GM21360 (cell line): Measurements from ENCODE around the gene UBE2D1.
A peak's percentile ranks its signal among the peaks of the same experiment; 100 is the strongest.

ENCODE experiments used
- ATAC-seq: cut with Tn5 transposase; IDR thresholded peaks from one replicate; pipeline ENCODE4 v1.9.1; 2021; ENCODE audit warnings: mild to moderate bottlenecking, moderate library complexity; ENCODE audit not compliant: unreplicated experiment

UBE2D1 gene

GRCh38 chr10:58334817-58335305 is at the start of gene UBE2D1:
Gene UBE2D1, plus strand, starts transcription at chr10:58335006. Its CDS starts 196 bp downstream, at chr10:58335202.
- peak; percentile 96 for ATAC-seq

GRCh38 chr10:58291538-58292174 is 43.1 kb upstream of the UBE2D1 start:
- peak; percentile 86 for ATAC-seq

GRCh38 chr10:58293989-58294388 is 40.8 kb upstream of the UBE2D1 start:
- ATAC-seq, result no peak

GRCh38 chr10:58299580-58299979 is 35.2 kb upstream of the UBE2D1 start:
- peak; percentile 97 for ATAC-seq

GRCh38 chr10:58300676-58301075 is 34.1 kb upstream of the UBE2D1 start:
- ATAC-seq, result no peak

DNA sequence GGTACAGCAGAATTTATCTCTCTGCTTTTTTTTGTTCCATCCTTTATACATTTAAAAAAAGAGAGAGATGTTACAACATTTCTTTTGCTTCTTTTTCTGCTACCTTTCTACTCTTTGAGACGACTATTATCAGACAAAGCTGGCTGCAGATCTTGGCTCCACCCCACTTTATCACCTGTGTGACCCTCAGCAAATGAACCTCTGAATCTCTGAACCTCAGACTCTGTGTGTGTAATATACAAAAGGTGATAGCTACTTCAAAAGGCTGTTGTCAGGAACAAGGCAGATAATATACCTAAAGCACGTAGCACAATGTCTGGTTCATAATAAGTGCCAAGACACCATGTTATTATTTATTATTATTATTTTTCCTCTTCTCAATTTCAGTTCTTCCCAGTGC is 32.6 kb upstream of the UBE2D1 start:
- ATAC-seq, result no peak

- no peak for ATAC-seq
These were observed 30.6 kb upstream of the UBE2D1 start for GRCh38 chr10:58304099-58304633.

GRCh38 chr10:58305821-58306220 is 29.0 kb upstream of the UBE2D1 start:
- no peak for ATAC-seq

DNA sequence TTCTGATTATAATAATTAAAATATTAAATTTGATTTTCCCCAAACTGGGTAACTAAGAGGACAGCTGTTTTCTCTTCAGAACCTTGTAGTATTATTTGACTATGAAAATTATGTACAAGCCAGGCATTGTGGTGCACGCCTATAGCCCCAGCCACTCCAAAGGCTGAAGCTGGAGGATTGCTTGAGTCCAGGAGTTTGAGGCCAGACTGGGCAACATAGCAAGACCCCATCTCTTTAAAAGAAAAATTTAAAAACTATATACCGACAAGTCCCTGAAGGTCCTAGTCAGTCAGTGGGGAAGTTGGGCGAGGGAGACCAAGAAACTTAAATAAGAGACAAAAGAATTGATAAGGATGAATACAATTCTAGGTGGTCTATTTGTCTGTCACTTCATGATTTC is 27.1 kb upstream of the UBE2D1 start:
- ATAC-seq, result no peak

DNA sequence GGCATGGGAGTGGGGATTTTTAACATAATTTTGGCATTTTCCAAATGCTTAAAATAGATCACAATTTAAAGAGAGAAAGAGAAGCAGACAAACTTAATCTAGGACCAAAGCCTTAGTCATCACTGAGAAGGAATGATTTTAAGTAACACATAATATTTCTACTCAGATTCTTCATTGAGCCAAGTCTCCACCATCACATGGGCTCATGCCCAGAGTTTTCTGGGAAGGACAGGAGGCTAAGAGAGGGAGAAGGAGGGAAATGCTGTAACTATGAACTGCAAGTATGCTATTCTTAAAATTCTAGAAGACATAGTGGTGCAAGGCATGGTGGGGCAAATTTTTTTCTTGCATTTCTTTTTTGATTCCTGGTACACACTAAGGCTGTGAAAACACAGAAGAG is 23.8 kb upstream of the UBE2D1 start:
- no peak for ATAC-seq

- ATAC-seq, result no peak
These were observed 17.9 kb upstream of the UBE2D1 start for GRCh38 chr10:58316874-58317273.

GRCh38 chr10:58318346-58318745 is 16.5 kb upstream of the UBE2D1 start:
- no peak for ATAC-seq

- ATAC-seq, result no peak
These were observed 15.2 kb upstream of the UBE2D1 start for GRCh38 chr10:58319599-58319998.

GRCh38 chr10:58320351-58321049 is 14.3 kb upstream of the UBE2D1 start:
- ATAC-seq, result no peak

GRCh38 chr10:58322072-58322834 is 12.6 kb upstream of the UBE2D1 start:
- peak; percentile 93 for ATAC-seq

GRCh38 chr10:58322835-58323209 is 12.0 kb upstream of the UBE2D1 start:
- peak; percentile 16 for ATAC-seq

- no peak for ATAC-seq
These were observed 7.8 kb upstream of the UBE2D1 start for GRCh38 chr10:58326967-58327381.

DNA sequence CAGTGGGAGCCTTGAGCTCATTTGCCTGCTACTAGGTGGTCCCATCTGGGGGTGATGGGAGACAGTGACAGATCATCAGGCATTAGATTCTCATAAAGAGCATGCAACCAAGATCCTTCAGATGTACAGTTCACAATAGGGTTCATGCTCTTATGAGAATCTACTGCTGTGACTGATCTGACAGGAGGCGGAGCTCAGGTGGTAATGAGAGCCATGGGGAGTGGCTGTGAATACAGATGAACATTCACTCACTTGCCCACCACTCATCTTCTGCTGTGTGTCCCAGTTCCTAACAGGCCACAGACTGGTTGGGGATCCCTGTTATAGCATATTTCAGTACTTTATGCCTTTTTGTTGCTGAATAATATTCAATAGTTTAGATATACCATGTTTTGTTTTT is 6.6 kb upstream of the UBE2D1 start:
- no peak for ATAC-seq

GRCh38 chr10:58330431-58330830 is 4.4 kb upstream of the UBE2D1 start:
- ATAC-seq, result no peak

DNA sequence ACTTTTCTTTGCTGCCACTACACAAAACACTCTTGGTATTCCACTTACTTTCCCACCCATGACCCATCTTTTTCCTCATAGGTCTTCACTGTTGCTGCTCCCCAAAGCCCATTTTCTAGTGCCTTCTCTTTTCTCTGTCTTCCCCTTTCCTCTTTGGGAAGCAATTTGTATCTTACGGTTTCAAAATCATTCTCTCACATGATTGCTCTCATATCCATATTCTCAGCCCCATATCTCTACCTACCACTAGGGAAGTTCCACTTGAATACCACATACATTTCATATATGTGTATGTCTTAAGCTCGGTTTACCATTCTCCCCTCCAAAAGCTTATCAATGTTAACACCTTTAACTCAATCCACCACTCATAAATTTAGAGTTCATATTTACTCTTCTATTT is 3.2 kb upstream of the UBE2D1 start:
- ATAC-seq, result no peak

DNA sequence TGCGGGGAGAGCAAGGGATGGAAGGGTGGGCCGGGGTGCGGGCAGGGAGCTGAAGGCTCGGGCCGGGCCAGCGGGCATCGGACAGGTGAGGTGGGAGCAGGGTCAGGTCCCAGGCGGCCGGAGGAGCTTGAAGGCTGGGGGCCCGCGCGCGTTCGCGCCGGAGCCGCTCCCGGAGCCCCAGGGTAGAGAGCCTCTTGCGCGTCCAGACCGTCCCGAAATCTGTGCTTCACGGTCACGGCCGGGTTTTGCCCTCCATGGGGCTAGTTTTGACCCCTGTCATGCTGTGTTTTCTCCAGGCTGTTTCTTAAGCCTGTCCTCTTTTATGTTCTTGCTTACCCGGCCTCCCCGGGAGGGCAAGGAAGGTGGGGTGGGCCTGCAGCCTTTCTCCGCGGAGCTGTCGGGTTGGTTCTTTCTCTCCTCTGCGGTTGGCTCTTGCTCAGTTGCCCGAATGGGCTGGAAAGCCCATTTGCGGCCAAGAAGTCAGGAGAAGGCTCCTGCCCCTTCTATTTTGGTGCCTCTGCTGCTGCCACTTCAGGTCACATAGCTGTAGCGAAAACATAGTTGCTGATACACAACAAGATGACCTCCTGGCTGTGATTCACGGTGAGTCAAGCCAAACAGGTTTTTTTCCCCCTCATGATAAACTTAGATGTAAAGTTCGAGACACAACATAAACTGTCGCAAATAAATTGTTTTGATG is 650 bp downstream of the UBE2D1 start:
- peak; percentile 37 for ATAC-seq
